Coronary artery (tissue), 2 donors: ENCODE results near the gene PTPRE.

ENCODE experiments used
- DNase-seq: peaks from one replicate; pipeline ENCODE4 v3.0.0-alpha.2; 2017; ENCODE audit warnings: low spot score
- H3K27ac ChIP-seq, 2 donors: fragments of 200-600 bp; sonication (generic); one replicate each; pipeline ENCODE4 v1.5.1; 2016 to 2019
- H3K4me3 ChIP-seq: fragments of 200-600 bp; sonication (generic); 2 replicates; pipeline ENCODE4 v1.5.1; 2016; ENCODE audit warnings: mild to moderate bottlenecking, moderate library complexity
- TF ChIP-seq, protein P1 (sequence below): fragments of 200-600 bp; sonication (generic); IDR thresholded peaks from one replicate; pipeline ENCODE4 v1.5.1; 2019; ENCODE audit warnings: antibody characterized with exemption

PTPRE gene

DNA sequence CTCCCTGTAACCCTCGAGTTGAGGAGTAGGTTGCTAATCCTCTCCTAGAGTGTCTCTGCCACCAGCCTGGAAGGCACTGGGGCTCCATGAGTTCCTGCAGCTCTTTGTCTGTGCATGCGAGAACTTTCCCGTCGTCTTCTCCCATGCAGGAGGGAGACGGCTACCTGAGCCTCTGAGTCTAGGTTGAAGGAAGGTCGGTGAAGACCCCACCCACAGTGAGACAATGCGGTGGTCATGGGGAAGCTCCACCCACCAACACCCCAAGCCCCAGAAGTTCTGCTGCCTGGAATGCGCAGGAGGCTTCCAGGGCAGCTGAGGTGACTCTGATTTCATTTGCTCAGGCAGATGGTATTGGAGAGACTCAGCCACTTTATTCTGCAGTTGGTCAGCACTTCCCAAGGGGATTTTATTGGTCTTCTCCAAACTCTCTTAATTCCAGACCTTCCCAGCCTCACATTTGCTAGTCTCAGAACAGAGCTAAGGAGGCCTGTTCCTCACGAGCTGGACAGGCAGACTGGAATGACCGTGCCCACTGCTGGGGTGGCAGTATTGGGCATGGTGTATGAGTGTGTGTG, 36.5 kb downstream of the PTPRE start:
- no peak overlapping the region for H3K27ac ChIP-seq
- peak; percentile 33 for DNase-seq
- H3K4me3 ChIP-seq = no peak overlapping the region
- TF ChIP-seq, protein P1, sequence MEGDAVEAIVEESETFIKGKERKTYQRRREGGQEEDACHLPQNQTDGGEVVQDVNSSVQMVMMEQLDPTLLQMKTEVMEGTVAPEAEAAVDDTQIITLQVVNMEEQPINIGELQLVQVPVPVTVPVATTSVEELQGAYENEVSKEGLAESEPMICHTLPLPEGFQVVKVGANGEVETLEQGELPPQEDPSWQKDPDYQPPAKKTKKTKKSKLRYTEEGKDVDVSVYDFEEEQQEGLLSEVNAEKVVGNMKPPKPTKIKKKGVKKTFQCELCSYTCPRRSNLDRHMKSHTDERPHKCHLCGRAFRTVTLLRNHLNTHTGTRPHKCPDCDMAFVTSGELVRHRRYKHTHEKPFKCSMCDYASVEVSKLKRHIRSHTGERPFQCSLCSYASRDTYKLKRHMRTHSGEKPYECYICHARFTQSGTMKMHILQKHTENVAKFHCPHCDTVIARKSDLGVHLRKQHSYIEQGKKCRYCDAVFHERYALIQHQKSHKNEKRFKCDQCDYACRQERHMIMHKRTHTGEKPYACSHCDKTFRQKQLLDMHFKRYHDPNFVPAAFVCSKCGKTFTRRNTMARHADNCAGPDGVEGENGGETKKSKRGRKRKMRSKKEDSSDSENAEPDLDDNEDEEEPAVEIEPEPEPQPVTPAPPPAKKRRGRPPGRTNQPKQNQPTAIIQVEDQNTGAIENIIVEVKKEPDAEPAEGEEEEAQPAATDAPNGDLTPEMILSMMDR = no peak

DNA sequence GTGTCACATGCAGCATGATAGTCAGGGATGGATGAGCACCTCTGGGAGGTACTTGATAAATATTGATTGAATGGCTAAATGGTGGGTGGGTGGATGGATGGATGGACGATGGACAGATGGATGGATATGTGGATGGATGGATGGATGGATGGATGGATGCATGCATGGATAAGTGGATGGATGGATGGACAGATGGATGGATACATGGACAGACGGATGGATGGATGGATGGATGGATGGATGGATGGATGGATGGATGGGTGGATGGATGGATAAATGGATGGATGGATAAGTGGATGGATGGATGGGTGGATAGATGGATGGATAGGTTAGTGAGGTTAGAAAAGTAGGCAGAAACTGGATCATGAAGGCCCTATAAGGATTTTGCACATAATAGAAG, 37.4 kb downstream of the PTPRE start:
- TF ChIP-seq, protein P1 = no peak
- no peak for DNase-seq
- H3K4me3 ChIP-seq = no peak overlapping the region

DNA sequence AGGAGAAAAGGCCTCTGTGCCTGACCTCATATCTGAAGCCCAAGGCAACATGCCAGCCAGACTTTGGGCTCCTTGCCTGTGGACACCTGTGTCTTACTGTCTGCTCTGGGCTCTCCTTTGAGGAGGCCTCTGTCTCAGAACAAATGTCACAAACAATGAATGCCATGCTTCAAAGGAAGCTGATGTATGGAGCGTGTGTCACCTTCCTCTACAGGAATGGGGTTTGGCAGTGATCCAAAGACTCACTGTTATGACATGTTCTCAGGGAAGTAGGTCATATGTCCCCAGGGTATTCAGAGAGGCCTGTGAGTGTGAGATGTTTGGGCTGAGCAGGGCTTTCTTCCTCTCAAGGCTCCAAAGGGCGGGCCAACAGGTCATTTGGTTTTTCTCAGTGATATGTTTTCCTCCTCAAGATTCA, 38.4 kb downstream of the PTPRE start:
- H3K27ac ChIP-seq = no peak overlapping the region
- no peak overlapping the region for H3K4me3 ChIP-seq
- TF ChIP-seq, protein P1 = no peak
- DNase-seq = peak; percentile 46

More for the DNA sequence above, 37.4 kb downstream of the PTPRE start:
- no peak overlapping the region for H3K27ac ChIP-seq

DNA sequence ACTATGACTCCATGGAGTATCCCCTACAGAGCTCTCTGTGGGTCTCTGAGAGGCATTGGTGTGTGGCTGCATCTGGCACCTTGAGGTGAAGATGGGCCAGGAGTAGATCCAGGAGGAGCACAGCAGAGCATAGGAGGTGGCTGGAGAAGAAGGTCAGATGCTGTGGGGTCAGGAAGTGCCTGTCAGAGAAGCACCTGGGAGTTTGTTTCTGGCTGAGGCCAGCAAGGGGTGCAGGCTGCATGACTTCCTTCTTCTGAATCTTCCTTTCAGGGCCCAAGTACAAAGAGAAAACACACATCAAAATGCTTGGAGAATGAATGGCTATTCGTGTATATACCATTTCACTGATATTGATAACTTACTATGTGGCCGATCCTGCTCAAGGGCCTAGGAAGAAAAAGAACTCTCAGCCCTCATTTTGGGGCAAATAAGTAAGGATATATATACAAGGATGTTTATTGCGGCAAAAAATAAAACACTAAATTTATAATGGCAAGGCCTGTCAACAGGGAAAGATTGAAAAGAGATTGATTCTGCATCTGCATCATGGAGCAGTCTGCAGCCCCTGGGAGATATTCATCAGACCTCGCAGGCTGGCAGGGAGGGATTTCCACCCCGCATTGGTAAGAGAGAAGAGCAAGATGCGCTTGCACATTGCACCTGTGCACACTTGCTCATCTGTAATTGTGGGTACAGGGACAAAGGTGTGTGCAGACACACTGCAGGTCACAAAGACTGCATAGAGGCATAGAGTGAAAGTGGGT, 39.2 kb downstream of the PTPRE start:
- H3K4me3 ChIP-seq = no peak overlapping the region
- no peak overlapping the region for H3K27ac ChIP-seq
- TF ChIP-seq, protein P1 = no peak
- peak; percentile 35 for DNase-seq

DNA sequence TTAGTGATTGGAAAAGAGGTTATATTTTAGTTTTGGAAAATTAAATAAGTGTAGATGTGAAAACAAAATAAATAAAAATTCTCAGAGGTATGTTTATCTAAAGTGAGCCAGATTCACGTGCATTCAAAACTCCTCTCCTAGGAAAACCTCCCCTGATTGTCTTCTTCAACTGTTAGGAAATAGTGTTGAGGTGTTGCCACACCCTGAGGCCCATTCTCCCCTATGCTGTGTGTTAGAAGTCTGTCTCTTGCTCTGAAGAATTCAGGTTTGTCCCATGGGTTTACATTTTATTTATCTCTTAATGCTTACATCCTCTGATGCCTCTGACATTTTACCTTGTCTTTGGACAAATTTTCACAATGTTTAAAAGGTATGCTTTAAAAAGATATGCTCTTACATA, 40.3 kb downstream of the PTPRE start:
- H3K4me3 ChIP-seq = no peak overlapping the region
- DNase-seq = no peak
- TF ChIP-seq, protein P1 = no peak
- H3K27ac ChIP-seq = no peak overlapping the region

DNA sequence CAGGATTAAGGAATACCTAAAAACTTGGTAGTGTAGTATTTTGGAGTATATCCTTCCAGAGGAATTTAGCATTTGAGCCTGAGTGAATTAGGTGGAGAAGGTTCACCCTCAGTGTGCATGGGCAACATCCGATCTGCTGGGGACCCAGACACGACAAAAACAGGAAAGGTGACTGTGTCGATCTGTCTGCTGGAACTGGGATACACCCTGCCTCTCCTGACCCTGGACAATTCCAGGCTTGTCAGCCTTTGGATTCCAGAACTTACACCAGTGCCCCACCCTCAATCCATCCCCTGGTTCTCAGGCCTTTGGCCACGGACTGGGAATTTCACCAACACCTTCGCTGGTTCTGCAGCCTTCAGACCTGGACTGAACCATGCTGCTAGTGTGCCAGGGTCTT, 41.9 kb downstream of the PTPRE start:
- Histone ChIP-seq H3K4me3 (no peak overlapping the region), H3K27ac (no peak overlapping the region)
- TF ChIP-seq, protein P1 = no peak
- DNase-seq = peak; percentile 24

DNA sequence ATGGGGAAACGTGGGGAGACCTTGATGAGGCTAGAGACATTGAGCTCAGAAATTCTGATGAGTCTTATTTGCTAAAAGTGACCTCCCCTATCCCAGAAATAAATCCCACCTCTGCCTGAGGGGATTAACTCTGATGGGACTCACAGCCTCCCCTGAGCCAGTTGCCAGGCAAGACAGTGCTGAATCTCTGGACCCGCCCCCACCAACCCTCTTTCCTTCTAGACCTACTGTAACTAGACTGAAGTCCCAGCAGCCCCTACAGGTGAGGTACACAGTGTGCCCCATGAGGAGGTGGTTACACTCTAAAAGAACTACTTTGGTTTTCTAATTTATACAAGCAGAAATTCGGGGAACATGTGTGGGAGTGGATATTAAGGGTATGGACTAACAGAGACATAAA, 42.9 kb downstream of the PTPRE start:
- Histone ChIP-seq H3K4me3 (no peak overlapping the region), H3K27ac (no peak overlapping the region)
- no peak for DNase-seq
- TF ChIP-seq, protein P1 = no peak
